HCT116 (cell line): ENCODE measurements around the gene VCPKMT. TPM values are rescaled to one million over a fixed set of nuclear protein-coding genes. Genes with fewer than 3 reads are reported as not detected.

Experiments used
- ATAC-seq: fragments of 200-7000 bp; cut with Tn5 transposase; 2 replicates; pipeline ENCODE4 v1.9.1; 2020; ENCODE audit warnings: mild to moderate bottlenecking, moderate library complexity
- BruUV-seq: library from RNA; stranded (reverse); fragments of 400-500 nt; replicated peaks from 2 replicates; lab custom pipeline; 2021; lab: Mats Ljungman, UMichigan
- CTCF ChIA-PET: fragments of 300-600 bp; sonication (Branson Sonifier 250); formaldehyde crosslinking; loops from one replicate; lab custom pipeline; 2021; ENCODE audit warnings: antibody characterized with exemption; lab: Charles Lee
- POLR2A ChIA-PET: fragments of 300-600, 350-600 bp; sonication (Branson Sonifier 250); formaldehyde crosslinking; loops from one replicate; lab custom pipeline; 2021; ENCODE audit warnings: antibody characterized with exemption; lab: Charles Lee
- RAD21 ChIA-PET, 2 experiments: fragments of 300-600 bp; sonication (Branson Sonifier 250); formaldehyde crosslinking; loops; one replicate each; lab custom pipeline; 2023; ENCODE audit warnings: low total read pairs in 2 of 2; ENCODE audit not compliant: uncharacterized antibody in 2 of 2, unreplicated experiment in 2 of 2, low non-redundant PET in 1 of 2; lab: Charles Lee
- DNase-seq: peaks from one replicate; pipeline ENCODE4 v3.0.0-alpha.2; 2010; ENCODE audit warnings: low read depth, low spot score
- H2AFZ ChIP-seq: fragments of 200-600 bp; shearing (Covaris generic), sonication (generic); 2 replicates; pipeline ENCODE4 v1.6.1; 2017; ENCODE audit warnings: low read depth, mixed run types, mixed read lengths, antibody characterized with exemption, low read length; ENCODE audit not compliant: poor library complexity, severe bottlenecking
- H3K27ac ChIP-seq: 2 replicates; pipeline ENCODE4 v1.5.1; 2012; ENCODE audit warnings: low read depth, low read length
- H3K27me3 ChIP-seq: fragments of 200-600 bp; sonication (generic); 2 replicates; pipeline ENCODE4 v1.6.1; 2016; ENCODE audit warnings: mixed run types, low read length, mixed read lengths; ENCODE audit not compliant: insufficient read depth
- H3K36me3 ChIP-seq, 2 experiments: fragments of 200-500 bp in 1 of 2; fragments of 200-600 bp in 1 of 2; sonication (Bioruptor generic) in 1 of 2; sonication (generic) in 1 of 2; 2 replicates each; pipeline versions ENCODE4 v1.5.1 to v1.6.1; 2014 to 2016; ENCODE audit warnings: low read length in 2 of 2, inconsistent platforms in 1 of 2, mixed read lengths in 1 of 2, mixed run types in 1 of 2; ENCODE audit not compliant: insufficient read depth in 2 of 2, control insufficient read depth in 1 of 2
- H3K4me1 ChIP-seq, 2 experiments: fragments of 200-600 bp in 1 of 2; sonication (generic) in 1 of 2; 2 replicates each; pipeline versions ENCODE4 v1.5.1 to v1.6.1; 2012 to 2017; ENCODE audit warnings: low read length in 2 of 2, inconsistent platforms in 1 of 2, mild to moderate bottlenecking in 1 of 2, mixed read lengths in 1 of 2, mixed run types in 1 of 2, moderate library complexity in 1 of 2; ENCODE audit not compliant: insufficient read depth in 2 of 2, control insufficient read depth in 1 of 2
- H3K4me2 ChIP-seq: fragments of 200-600 bp; sonication (generic); 2 replicates; pipeline ENCODE4 v1.6.1; 2017; ENCODE audit warnings: mixed run types, low read length, mixed read lengths
- H3K4me3 ChIP-seq, 2 experiments: fragments of 200-600 bp in 1 of 2; sonication (generic) in 1 of 2; replicated peaks in 1 of 2; 2 replicates each; pipeline ENCODE4 v1.5.1; 2011 to 2016; ENCODE audit warnings: low read length in 2 of 2, control low read depth in 1 of 2, low read depth in 1 of 2, mild to moderate bottlenecking in 1 of 2, mixed read lengths in 1 of 2, mixed run types in 1 of 2
- H3K79me2 ChIP-seq: fragments of 200-600 bp; sonication (generic); 2 replicates; pipeline ENCODE4 v1.6.1; 2017; ENCODE audit warnings: mild to moderate bottlenecking, mixed run types, low read length, moderate library complexity, mixed read lengths; ENCODE audit not compliant: insufficient read depth
- H3K9ac ChIP-seq: fragments of 200-600 bp; sonication (generic); 2 replicates; pipeline ENCODE4 v1.6.1; 2016; ENCODE audit warnings: low read length, mixed read lengths
- H3K9me2 ChIP-seq: fragments of 200-600 bp; sonication (generic), shearing (Covaris generic); 2 replicates; pipeline ENCODE4 v1.6.1; 2017; ENCODE audit warnings: mixed run types, mild to moderate bottlenecking, moderate library complexity; ENCODE audit not compliant: insufficient read depth
- H3K9me3 ChIP-seq, 2 experiments: fragments of 200-500 bp in 1 of 2; fragments of 200-600 bp in 1 of 2; sonication (Bioruptor generic) in 1 of 2; sonication (generic) in 1 of 2; 2 replicates each; pipeline ENCODE4 v1.6.1; 2014 to 2017; ENCODE audit warnings: low read length in 2 of 2, mixed read lengths in 2 of 2, inconsistent platforms in 1 of 2, low read depth in 1 of 2, mild to moderate bottlenecking in 1 of 2, mixed run types in 1 of 2, moderate library complexity in 1 of 2; ENCODE audit not compliant: control insufficient read depth in 1 of 2, insufficient read depth in 1 of 2
- H4K20me1 ChIP-seq: fragments of 200-600 bp; sonication (generic), shearing (Covaris generic); 2 replicates; pipeline ENCODE4 v1.6.1; 2017; ENCODE audit warnings: mixed run types, mild to moderate bottlenecking, moderate library complexity; ENCODE audit not compliant: insufficient read depth
- ATF3 ChIP-seq: IDR thresholded peaks from 2 replicates; pipeline ENCODE4 v1.6.1; 2012
- CEBPB ChIP-seq: IDR thresholded peaks from 2 replicates; pipeline ENCODE4 v1.6.1; 2012; ENCODE audit warnings: low read depth
- EGR1 ChIP-seq: IDR thresholded peaks from 2 replicates; pipeline ENCODE4 v1.6.1; 2012; ENCODE audit warnings: low read depth
- EZH2 ChIP-seq: fragments of 200-600 bp; sonication (generic); IDR thresholded peaks from 2 replicates; pipeline ENCODE4 v1.6.1; 2017; ENCODE audit warnings: antibody characterized with exemption, mixed run types
- EZH2phosphoT487 ChIP-seq: fragments of 200-600 bp; IDR thresholded peaks from 2 replicates; pipeline ENCODE4 v1.6.1; 2018; ENCODE audit warnings: antibody characterized with exemption, borderline replicate concordance
- MAX ChIP-seq: IDR thresholded peaks from 2 replicates; pipeline ENCODE4 v1.6.1; 2012
- POLR2AphosphoS5 ChIP-seq: IDR thresholded peaks from 2 replicates; pipeline ENCODE4 v1.6.1; 2011; ENCODE audit warnings: mild to moderate bottlenecking, low read depth, low read length, moderate library complexity
- REST ChIP-seq: IDR thresholded peaks from 2 replicates; pipeline ENCODE4 v1.6.1; 2012; ENCODE audit warnings: low read depth
- SIN3A ChIP-seq: IDR thresholded peaks from 2 replicates; pipeline ENCODE4 v1.6.1; 2012; ENCODE audit warnings: low read depth
- SP1 ChIP-seq: IDR thresholded peaks from 2 replicates; pipeline ENCODE4 v1.6.1; 2012; ENCODE audit warnings: low read depth
- SRF ChIP-seq: IDR thresholded peaks from 2 replicates; pipeline ENCODE4 v1.6.1; 2012; ENCODE audit warnings: low read depth
- TCF7L2 ChIP-seq: IDR thresholded peaks from 2 replicates; pipeline ENCODE4 v1.7.0; 2011; ENCODE audit warnings: borderline replicate concordance, inconsistent platforms; ENCODE audit not compliant: insufficient read depth, insufficient read length; ENCODE audit errors: extremely low read depth
- ZBTB33 ChIP-seq: IDR thresholded peaks from 2 replicates; pipeline ENCODE4 v1.6.1; 2011; ENCODE audit warnings: mild to moderate bottlenecking, low read length, moderate library complexity; ENCODE audit not compliant: insufficient replicate concordance; ENCODE audit errors: extremely low read depth
- intact Hi-C: fragments of 100-400 bp; cut with micrococcal nuclease; formaldehyde crosslinking; loops from 2 replicates; pipeline ENCODE4 v1.10.0; 2022
- total RNA-seq: library from RNA; stranded (reverse); gene quantifications from one replicate; pipeline ENCODE4 v1.2.1, GENCODE V29; 2021; ENCODE audit not compliant: unreplicated experiment

The VCPKMT gene
- total RNA-seq, 1 experiment from 2014 or later, result 9.7 TPM

GRCh38 chr14:50085570-50086320 is 30.6 kb downstream of the VCPKMT start:
- no peak overlapping the region for H2AFZ ChIP-seq
- H4K20me1 ChIP-seq, result no peaks in the 10 kb centered on the region
- no peaks in the 10 kb centered on the region for H3K27me3 ChIP-seq
- no peak overlapping the region for H3K4me3 ChIP-seq
- BruUV-seq, result no TSS peak
- intact Hi-C loops, result no loop called here
- TF ChIP-seq POLR2AphosphoS5 (no peak), EGR1 (no peak)
- POLR2A ChIA-PET, result no interaction called here
- H3K27ac ChIP-seq, result no peak overlapping the region
- no peaks in the 10 kb centered on the region for H3K4me1 ChIP-seq
- H3K9me2 ChIP-seq, result no peaks in the 10 kb centered on the region
- no peaks in the 10 kb centered on the region for H3K79me2 ChIP-seq
- H3K4me2 ChIP-seq, result no peak overlapping the region
- RAD21 ChIA-PET, result no interaction called here
- no peak for ATAC-seq
- H3K9ac ChIP-seq, result no peak overlapping the region
- CTCF ChIA-PET, result no interaction called here
- no peaks in the 10 kb centered on the region for H3K9me3 ChIP-seq
- DNase-seq, result no peak
- H3K36me3 ChIP-seq, result no peaks in the 10 kb centered on the region

GRCh38 chr14:50084666-50085065 is 31.7 kb downstream of the VCPKMT start:
- DNase-seq, result no peak
- H3K9me3 ChIP-seq, result no peaks in the 10 kb centered on the region
- H4K20me1 ChIP-seq, result no peaks in the 10 kb centered on the region
- ChIA-PET POLR2A (no interaction called here), CTCF (no interaction called here), RAD21 (no interaction called here)
- H3K27me3 ChIP-seq, result no peaks in the 10 kb centered on the region
- no peak overlapping the region for H2AFZ ChIP-seq
- intact Hi-C loops, result no loop called here
- no peaks in the 10 kb centered on the region for H3K79me2 ChIP-seq
- no peaks in the 10 kb centered on the region for H3K36me3 ChIP-seq
- H3K9me2 ChIP-seq, result no peaks in the 10 kb centered on the region
- no peak overlapping the region for H3K27ac ChIP-seq
- no peak for ATAC-seq
- BruUV-seq, result no TSS peak
- H3K9ac ChIP-seq, result no peak overlapping the region
- no peaks in the 10 kb centered on the region for H3K4me1 ChIP-seq
- no peak overlapping the region for H3K4me2 ChIP-seq
- H3K4me3 ChIP-seq, result no peak overlapping the region
- TF ChIP-seq MAX (no peak), EZH2 (no peak), SP1 (no peak), SIN3A (no peak), POLR2AphosphoS5 (no peak), REST (no peak), ATF3 (no peak), SRF (no peak), TCF7L2 (no peak), EZH2phosphoT487 (no peak), ZBTB33 (no peak), CEBPB (no peak), EGR1 (no peak)
